DMS53 treated with DMSO at 0.1 percent for 48 hours (cell line): ENCODE measurements around the gene NTHL1.
A peak's percentile ranks its signal among the peaks of the same experiment; 100 is the strongest.
"Not testable (repeated sequence)": the region's sequence is repeated elsewhere in the genome, so short reads cannot be mapped to it uniquely, and the experiment has no call there.

Experiments used
- DNase-seq: peaks from one replicate; lab custom pipeline; 2025; ENCODE audit not compliant: unreplicated experiment; lab: John Stamatoyannopoulos, UW

The NTHL1 gene

DNA sequence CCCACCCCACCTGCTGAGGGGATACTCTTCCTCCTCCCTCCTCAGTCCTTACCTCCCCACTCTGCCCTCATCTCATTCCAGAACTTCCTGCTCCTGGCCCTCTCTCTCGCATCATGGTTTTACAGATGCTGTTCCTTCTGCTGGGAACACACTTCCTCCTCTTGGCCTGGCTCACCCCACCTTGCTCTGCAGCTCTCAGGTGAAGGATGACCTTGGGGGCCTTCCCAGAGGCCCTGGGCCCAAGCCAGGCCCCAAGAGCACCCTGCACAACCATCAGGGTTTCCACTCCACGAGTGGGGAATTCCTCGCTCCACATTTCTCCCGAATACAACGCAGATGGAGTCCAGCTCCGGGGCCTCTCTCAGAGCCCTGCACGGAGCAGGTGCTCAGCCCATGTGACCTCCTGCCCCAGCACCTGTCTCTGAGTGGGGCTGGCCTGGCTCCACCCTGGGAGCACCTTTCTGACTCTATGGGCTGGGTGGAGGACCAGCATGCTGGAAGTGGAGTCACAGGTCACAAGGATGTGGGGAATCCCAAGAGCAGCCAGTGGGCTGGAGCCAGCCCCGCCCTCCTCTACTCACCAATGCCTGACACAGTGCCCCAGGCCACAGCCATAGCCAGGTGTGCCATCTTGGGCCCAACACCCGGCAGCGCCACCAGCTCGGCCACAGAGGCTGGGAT lies 4.5 kb downstream of the NTHL1 start:
- DNase-seq = peak; percentile 82

GRCh38 chr16:2042171-2042985 lies 5.3 kb downstream of the NTHL1 start:
- DNase-seq = peak; percentile 86

GRCh38 chr16:2040787-2041522 lies 6.7 kb downstream of the NTHL1 start:
- peak; percentile 53 for DNase-seq

DNA sequence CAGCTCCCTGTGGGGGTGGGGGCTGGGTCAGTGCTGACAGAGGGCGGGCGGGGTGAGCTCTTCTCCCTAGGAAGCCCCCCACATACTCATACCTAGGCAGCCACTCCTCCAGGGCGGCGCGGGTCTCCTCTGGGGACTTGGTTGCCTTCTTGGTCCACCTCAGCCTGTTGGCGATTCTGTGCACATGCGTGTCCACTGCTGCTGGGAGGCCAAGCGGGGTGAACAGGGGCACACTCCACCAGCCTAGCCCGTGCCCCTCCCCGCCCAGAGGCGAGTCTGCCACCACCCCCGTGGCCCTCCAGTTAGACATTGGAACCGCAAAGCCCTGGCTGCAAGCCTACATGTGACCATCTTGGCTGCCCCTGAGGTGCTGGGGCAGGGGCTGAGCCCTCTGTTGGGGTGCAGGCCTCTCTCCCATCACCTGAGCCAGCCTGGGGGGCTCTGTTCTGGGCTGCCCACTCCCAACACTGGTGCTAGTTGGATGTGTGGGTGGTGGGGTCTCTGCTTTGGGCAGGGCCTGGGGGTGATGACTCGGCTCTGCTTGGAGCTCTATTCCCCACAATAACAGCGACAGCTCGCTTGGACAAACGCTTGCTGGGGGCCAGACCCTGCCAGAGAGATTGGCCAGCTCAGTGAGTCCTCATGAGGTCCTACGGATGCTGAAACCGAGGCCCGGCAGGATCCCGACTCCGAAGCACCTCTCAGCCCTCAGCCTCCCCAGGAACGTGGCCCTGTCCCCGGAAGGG lies 7.4 kb downstream of the NTHL1 start:
- no peak for DNase-seq

DNA sequence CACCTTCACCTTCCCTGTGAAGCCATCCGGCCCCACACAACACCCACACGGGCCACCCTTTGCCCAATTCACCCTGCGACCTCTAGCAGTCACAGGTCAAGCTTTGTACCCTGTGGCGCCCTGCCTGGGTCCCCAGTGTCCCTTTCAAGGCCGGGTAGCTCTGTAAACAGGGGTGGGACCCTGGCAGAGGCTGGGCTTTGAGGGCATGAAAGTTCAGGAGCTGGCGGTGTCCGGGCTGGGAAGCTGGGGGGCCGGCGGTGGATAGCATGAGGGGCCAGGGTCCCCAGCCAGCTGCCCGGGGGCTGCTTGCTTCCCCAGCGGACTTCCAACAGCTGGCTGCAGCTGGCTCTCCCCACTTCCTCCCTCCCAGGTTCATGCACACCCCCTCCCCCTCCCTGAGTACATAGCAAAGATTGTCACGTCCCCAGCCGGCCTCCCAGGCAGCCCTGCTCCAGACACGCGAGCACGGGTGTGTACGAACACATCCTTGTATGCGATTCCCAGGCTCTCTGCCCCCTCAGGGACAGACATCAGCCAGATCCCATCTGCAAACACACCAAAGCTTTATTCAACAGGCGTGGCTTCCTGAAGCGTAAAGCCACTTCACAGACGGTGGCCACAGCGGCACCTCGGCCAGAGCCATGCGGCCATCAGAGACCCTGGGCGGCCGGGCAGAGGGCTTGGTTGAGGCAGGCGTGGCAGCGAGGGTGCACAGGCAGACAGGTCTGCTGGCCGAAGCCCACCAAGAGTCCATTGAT lies 8.2 kb downstream of the NTHL1 start:
- DNase-seq = peak; percentile 92

DNA sequence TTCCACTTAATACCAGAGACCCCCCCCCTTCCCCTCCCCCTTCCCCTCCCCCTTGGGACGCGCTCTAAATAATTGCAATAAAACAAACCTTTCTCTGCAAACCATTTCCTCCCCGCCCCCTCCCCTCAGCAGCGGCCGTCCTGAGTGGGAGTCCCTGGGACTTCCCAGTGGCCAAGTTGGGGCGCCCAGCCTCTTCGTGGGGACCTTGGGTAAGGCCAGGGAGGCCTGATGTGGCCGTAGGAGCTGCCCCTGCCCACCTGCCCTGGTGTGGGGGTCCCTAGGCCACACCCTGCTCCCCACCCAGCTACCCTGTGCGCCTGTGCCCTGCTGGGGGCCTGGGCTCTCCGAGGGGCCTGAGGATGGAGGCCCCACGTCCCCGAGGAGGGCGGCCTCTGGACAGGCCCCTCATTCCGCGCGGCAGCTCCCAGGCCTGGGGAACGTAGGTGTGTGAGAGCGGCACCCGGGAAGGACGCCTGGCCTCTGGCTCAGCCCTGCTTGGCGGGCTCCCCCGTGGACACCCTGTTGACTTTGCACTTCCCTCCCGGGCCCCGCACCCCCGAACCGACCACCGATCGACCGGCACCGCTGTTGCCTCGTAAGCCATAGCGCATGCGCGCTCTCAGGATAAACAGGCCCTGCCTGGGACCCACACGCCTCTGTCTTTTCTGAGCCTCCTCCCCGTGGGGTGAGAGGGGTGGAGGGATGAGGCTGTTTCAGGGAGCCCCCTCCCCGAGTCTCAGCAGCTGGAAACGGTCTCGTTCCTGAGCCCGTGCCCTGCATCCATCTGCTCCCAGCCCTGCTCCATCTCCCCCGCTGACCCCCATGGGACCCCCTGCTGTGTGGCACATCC lies 9.0 kb downstream of the NTHL1 start:
- no peak for DNase-seq

DNA sequence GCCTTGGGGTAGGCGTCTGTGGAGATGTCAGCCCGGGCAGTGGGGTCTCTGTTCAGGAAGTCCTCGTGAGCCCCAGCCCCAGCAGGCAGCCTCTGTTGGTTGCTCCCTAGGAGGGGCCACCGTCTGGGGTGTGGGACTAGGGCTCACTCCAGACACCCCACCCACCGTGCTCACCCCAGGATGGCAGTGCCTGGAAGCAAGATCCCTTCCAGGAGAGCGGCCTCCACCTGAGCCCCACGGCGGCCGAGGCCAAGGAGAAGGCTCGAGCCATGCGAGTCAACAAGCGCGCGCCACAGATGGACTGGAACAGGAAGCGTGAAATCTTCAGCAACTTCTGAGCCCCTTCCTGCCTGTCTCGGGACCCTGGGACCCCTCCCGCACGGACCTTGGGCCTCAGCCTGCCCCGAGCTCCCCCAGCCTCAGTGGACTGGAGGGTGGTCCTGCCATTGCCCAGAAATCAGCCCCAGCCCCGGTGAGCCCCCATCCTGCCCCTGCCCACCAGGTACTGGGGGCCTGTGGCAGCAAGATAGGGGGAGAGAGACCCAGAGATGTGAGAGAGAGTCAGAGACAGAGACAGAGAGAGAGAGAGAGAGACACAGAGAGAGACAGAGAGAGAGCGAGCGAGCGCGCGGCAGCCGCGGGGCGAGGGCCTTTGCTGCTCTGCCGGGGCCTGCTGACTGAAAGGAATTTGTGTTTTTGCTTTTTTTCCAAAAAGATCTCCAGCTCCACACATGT lies 9.8 kb downstream of the NTHL1 start:
- DNase-seq = no peak

DNA sequence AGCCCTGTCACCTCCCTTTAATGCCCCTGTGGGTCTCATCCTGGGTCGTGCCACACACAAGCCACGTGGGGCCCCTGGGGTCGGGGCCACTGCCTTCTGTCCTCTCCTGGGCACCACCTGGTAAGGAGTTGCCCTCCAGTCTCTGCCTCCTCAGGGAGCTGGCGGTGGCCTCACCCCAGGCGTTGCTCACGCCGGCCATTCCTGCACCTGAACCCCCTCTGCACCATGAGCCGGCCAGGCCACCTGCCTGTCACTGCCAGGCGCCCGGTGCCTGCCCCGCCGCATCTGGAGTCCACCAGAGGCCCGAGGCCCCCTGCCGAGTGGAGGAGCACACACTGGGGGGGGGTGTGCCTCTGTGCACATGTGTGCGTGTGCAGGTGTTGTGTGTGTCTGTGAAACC lies 10.5 kb downstream of the NTHL1 start:
- DNase-seq = no peak

DNA sequence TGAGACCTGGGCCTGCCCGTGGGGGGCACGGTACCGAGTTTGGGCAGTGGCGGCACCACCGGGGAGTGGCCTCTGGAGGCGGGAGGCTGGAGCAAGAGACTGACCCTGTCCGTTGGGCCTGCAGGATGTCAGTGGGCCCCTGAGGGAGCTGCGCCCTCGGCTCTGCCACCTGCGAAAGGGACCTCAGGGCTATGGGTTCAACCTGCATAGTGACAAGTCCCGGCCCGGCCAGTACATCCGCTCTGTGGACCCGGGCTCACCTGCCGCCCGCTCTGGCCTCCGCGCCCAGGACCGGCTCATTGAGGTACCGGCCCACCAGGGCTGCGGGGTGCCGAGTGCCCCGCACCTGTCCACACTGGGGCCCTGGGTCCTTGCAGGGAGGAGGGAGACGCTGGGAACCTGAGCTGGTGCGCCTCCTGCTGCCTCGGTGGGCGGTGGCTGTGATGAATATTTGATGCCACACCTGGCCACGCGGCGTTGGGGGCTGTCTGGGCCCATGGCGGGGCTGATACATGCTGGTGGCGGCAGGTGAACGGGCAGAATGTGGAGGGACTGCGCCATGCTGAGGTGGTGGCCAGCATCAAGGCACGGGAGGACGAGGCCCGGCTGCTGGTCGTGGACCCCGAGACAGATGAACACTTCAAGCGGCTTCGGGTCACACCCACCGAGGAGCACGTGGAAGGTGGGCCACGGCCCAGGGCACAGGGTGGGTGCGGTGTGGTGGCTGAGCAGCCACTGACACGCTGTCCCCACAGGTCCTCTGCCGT lies 11.3 kb downstream of the NTHL1 start:
- DNase-seq = no peak

- peak; percentile 11 for DNase-seq
Observed at GRCh38 chr16:2035431-2036199, 12.0 kb downstream of the NTHL1 start.

DNA sequence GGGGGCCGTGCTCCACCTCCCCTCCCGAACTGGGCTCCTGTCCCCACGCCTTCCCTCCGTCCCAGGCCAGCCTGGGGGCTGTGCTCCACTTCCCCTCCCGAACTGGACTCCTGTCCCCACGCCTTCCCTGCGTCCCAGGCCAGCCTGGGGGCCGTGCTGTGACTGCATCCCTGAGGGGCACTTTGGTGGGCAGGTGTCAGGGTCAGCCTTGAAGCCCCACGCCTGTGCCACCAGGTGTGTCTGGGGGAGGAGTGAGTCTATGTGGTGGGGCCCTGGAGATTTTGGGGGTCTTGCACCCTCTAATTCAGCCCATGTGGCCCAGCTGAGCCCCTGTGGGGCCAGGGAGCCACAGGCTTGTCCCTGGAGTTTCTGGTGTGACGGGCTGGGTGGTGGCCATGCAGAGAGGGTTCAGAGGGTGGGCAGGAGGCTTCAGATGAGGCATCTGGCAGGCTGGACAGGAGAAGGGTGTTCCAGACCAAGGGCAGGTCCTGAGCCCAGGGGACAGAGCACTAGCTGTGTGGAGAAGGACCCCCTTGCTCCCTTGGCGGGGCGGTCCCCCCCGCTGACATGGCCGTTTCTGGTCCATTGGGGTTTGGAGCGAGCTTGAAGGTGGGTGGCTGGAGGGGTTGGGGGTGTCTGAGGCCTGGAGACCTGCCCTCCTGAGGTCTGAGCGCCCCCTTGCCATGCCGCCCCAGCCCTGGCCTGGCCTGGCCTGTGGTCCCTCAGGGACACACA lies 12.8 kb downstream of the NTHL1 start:
- no peak for DNase-seq

- DNase-seq = not testable (repeated sequence)
Observed at GRCh38 chr16:2033909-2034695, 13.5 kb downstream of the NTHL1 start.

GRCh38 chr16:2033057-2033908 lies 14.4 kb downstream of the NTHL1 start:
- no peak for DNase-seq

GRCh38 chr16:2032285-2033056 lies 15.2 kb downstream of the NTHL1 start:
- DNase-seq = no peak
